ENCODE results near the gene TCERG1.

- no peak for TF ChIP-seq POLR2A (IDR thresholded peaks at IDR 0.05)
- no peak for TF ChIP-seq CTCF (IDR thresholded peaks at IDR 0.05 in 4 of 5, conservative IDR thresholded peaks at IDR 0.05 in 1 of 5)
These were observed 28.8 kb downstream of the TCERG1 start for GRCh38 chr5:146475906-146476305.
